Thyroid gland (tissue), 4 donors: Measurements from ENCODE around the gene AP2M1. TPM values are rescaled to one million over a fixed set of nuclear protein-coding genes. Genes with fewer than 3 reads are reported as not detected.
A peak's percentile ranks its signal among the peaks of the same experiment; 100 is the strongest.

Source experiments
- DNase-seq, 2 donors: peaks; one replicate each; pipeline ENCODE4 v3.0.0-alpha.2; 2019
- H3K27ac ChIP-seq, 3 donors: fragments of 200-600 bp; sonication (generic); 1 replicate in 2 of 3; 2 replicates in 1 of 3; pipeline ENCODE4 v1.5.1; 2016 to 2019; ENCODE audit warnings: mild to moderate bottlenecking in 1 of 3, moderate library complexity in 1 of 3
- H3K27me3 ChIP-seq: fragments of 200-600 bp; sonication (generic); one replicate; pipeline ENCODE4 v1.5.1; 2019
- H3K36me3 ChIP-seq, 2 donors: fragments of 200-600 bp; sonication (generic); one replicate each; pipeline ENCODE4 v1.5.1; 2016 to 2019
- H3K4me1 ChIP-seq, 2 donors: fragments of 200-600 bp; sonication (generic); one replicate each; pipeline ENCODE4 v1.5.1; 2017 to 2019
- H3K4me3 ChIP-seq, 3 donors: fragments of 200-600 bp; sonication (generic); replicated peaks in 1 of 3; 1 replicate in 2 of 3; 2 replicates in 1 of 3; pipeline ENCODE4 v1.5.1; 2016; ENCODE audit warnings: mild to moderate bottlenecking in 1 of 3
- H3K9me3 ChIP-seq: fragments of 200-600 bp; sonication (generic); one replicate; pipeline ENCODE4 v1.5.1; 2017
- POLR2A ChIP-seq, 2 donors: fragments of 450-650 bp; IDR thresholded peaks; one replicate each; pipeline ENCODE4 v1.6.1; 2017; ENCODE audit warnings: antibody characterized with exemption in 2 of 2, mild to moderate bottlenecking in 2 of 2, moderate library complexity in 1 of 2
- WGBS, 2 donors: methylation state at CpG; one replicate each; pipeline ENCODE4 v1.1.5; 2017; 5-methylcytosine and 5-hydroxymethylcytosine counted together
- intact Hi-C: fragments of 100-400 bp; cut with DNase I; formaldehyde crosslinking; loops from one replicate; pipeline ENCODE4 v1.15.1; 2023
- total RNA-seq, 4 donors: library from RNA; depleted of rRNA; stranded (reverse); fragments of >200 nt; gene quantifications; one replicate each; pipeline ENCODE4 v1.2.3, GENCODE V29; 2016
- TF ChIP-seq, protein P1 (sequence below), 6 experiments: fragments of 200-600 bp in 3 of 6; fragments of 450-650 bp in 3 of 6; sonication (generic) in 3 of 6; IDR thresholded peaks; one replicate each; pipeline ENCODE4 v1.5.1; 2016 to 2019; ENCODE audit warnings: antibody characterized with exemption in 6 of 6, mild to moderate bottlenecking in 2 of 6, inconsistent platforms in 1 of 6, moderate library complexity in 1 of 6

Gene AP2M1
- 100 to 1,000 TPM; 180 to 302 (median 212) TPM for total RNA-seq

DNA sequence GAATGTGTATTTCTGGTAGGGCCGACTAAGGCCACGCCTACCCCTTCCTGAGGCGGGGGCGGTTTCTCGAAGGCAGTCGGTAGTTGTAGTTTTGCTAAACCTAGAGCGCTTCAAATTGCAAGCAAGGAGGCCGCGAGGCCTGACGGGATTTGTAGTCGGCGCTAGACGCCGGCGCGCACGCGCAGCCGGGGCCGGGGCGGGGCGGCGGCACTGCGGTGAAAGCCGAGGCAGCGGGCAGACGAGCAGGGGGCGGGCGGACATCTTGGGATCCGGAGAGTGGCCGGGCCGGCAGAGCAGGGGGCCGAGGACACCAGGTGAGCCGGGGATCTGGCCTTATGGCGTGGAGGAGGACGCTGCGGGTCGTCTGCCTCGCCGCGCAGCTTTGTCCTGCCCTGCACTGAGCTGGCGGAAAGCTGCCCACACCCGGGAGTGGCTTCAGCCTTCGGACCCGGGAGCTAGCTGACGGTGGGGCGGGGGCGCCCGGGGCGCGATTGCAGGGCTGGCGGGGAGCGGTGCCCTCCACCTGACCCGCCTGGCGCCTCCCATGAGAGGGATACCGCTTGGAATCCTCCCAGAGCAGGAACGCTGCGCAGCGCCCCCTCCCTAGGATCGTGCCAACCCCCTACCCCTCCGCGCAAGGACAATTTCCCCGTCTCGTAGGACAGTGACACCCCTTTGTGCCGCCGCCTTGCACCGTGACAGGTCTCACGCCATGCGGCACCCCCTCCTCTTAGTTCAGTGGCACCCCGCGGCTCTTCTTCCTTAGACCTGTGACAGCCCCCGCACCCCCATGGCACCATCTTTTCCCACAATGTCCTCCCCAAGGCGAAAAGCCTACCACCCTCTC lies at the start of gene AP2M1:
Gene AP2M1 (plus strand): TSS at position 210 of the 847 bp plus-strand sequence. CDS start 2,139 bp downstream, outside the sequence.
- peak within 1 kb of the TSS; percentile 64 to 91 (median 66) for H3K27ac ChIP-seq
- H3K27me3 ChIP-seq = no peaks in the 10 kb centered on the region
- H3K36me3 ChIP-seq = peaks cover 31% of the 10 kb centered on the region in 2 donors
- H3K9me3 ChIP-seq = no peaks in the 10 kb centered on the region
- DNase-seq = peak; percentile 99
- intact Hi-C loops = loop anchor here (5.0 kb wide), 1 partner anchor 127 kb away; no protein-coding TSS in a partner anchor
- peaks cover 26 to 29% of the 10 kb centered on the region in 2 donors for H3K4me1 ChIP-seq
- peak within 1 kb of the TSS; percentile 53 to 87 (median 87) for H3K4me3 ChIP-seq
- WGBS, 2 donors = 0 to 2% methylated on average over 43 to 61 of the region's 73 CpGs
- TF ChIP-seq POLR2A (IDR thresholded peaks at IDR 0.05) = peak in 1 of 2 donors; percentile 89
- TF ChIP-seq, protein P1, sequence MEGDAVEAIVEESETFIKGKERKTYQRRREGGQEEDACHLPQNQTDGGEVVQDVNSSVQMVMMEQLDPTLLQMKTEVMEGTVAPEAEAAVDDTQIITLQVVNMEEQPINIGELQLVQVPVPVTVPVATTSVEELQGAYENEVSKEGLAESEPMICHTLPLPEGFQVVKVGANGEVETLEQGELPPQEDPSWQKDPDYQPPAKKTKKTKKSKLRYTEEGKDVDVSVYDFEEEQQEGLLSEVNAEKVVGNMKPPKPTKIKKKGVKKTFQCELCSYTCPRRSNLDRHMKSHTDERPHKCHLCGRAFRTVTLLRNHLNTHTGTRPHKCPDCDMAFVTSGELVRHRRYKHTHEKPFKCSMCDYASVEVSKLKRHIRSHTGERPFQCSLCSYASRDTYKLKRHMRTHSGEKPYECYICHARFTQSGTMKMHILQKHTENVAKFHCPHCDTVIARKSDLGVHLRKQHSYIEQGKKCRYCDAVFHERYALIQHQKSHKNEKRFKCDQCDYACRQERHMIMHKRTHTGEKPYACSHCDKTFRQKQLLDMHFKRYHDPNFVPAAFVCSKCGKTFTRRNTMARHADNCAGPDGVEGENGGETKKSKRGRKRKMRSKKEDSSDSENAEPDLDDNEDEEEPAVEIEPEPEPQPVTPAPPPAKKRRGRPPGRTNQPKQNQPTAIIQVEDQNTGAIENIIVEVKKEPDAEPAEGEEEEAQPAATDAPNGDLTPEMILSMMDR (IDR thresholded peaks at IDR 0.05) = no peak

DNA sequence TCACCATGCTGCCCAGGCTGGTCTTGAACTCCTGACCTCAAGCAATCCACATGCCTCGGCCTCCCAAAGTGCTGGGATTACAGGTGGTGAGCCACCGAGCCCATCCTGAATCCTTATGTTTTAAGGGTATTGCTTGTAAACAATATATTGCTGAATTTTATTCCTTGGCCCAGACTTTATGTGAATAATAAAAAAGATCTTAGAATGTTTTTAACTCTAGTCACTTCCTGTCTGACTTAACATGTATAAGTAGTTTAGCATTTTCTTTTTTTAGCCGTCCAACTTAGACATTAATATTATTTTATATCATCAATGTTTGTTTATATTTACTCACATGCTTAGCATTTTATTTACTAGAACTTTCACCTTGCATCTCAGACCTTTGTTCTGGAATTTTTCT lies 48.6 kb upstream of the AP2M1 start:
- Histone ChIP-seq H3K9me3 (no peaks in the 10 kb centered on the region), H3K27me3 (no peaks in the 10 kb centered on the region), H3K36me3 (no peaks in the 10 kb centered on the region), H3K4me1 (peaks cover 0 to 3% of the 10 kb centered on the region in 2 donors), H3K27ac (no peak overlapping the region), H3K4me3 (no peak overlapping the region)
- 78 to 84% methylated on average over 3 of the region's 3 CpGs for WGBS, 2 donors
- intact Hi-C loops = no loop called here
- TF ChIP-seq POLR2A (IDR thresholded peaks at IDR 0.05) = no peak
- TF ChIP-seq, protein P1 (IDR thresholded peaks at IDR 0.05) = no peak
- DNase-seq = no peak

DNA sequence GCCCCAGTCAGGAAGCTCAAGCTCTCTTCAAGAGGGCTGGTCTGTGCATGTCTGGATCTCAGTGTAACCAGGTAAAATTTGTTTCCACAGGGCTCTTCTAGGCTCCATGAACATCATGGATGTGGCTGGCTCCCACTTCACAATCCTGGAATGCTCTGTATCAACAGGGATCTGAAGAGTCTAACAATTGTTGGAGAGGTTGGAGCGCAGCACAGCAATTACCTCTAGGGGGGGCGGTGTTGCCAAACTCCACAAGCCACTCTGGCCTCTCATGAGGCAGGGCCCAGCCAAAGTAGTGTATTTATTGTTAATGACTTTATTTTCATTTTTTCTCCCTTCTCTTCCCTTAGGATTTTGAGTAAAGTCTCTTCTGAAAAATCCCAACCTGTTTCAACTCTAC lies 45.6 kb upstream of the AP2M1 start:
- TF ChIP-seq POLR2A (IDR thresholded peaks at IDR 0.05) = no peak
- TF ChIP-seq, protein P1 (IDR thresholded peaks at IDR 0.05) = peak in 4 of 6 experiments; percentile 45 to 54 (median 51)
- Histone ChIP-seq H3K4me1 (peaks cover 0 to 3% of the 10 kb centered on the region in 2 donors), H3K27me3 (no peaks in the 10 kb centered on the region), H3K36me3 (no peaks in the 10 kb centered on the region), H3K9me3 (no peaks in the 10 kb centered on the region), H3K4me3 (no peak overlapping the region), H3K27ac (peak overlapping the region in 1 of 3 donors; percentile 50)
- intact Hi-C loops = no loop called here
- WGBS, 2 donors = 7 to 11% methylated on average over 2 of the region's 2 CpGs
- peak; percentile 88 to 89 for DNase-seq

DNA sequence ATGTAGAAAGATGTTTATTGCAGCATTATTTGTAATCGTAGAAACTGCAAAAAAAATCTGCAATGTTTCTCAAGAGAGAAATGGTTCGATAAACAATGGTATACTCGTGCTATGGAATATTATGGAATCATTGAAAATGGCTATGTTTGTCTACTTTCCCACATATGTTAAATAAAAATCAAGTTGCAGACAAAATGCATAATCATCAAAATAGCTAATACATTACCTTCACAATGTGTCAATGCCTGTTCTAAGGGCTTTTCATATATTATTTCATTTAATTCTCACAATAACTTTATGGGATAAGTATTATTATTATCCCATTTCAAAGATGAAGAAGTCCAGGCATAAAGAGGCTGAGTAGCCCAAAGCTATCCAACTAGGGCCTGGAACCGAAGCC lies 41.7 kb upstream of the AP2M1 start:
- intact Hi-C loops = no loop called here
- 93 to 95% methylated on average over 4 of the region's 4 CpGs for WGBS, 2 donors

More for the DNA sequence above, 41.7 kb upstream of the AP2M1 start:
- Histone ChIP-seq H3K4me3 (no peak overlapping the region), H3K9me3 (no peaks in the 10 kb centered on the region), H3K27ac (no peak overlapping the region), H3K27me3 (no peaks in the 10 kb centered on the region), H3K36me3 (no peaks in the 10 kb centered on the region), H3K4me1 (peaks cover 12 to 17% of the 10 kb centered on the region in 2 donors)
- DNase-seq = no peak
- TF ChIP-seq, protein P1 (IDR thresholded peaks at IDR 0.05) = no peak
- no peak for TF ChIP-seq POLR2A (IDR thresholded peaks at IDR 0.05)
